Adrenal gland (tissue), 12 donors: ENCODE results near the gene RPS19. TPM values are rescaled to one million over a fixed set of nuclear protein-coding genes. Genes with fewer than 3 reads are reported as not detected.
A peak's percentile ranks its signal among the peaks of the same experiment; 100 is the strongest.

Experiments
- DNase-seq, 7 donors: peaks; one replicate each; pipeline ENCODE4 v3.0.0-alpha.2; 2019 to 2020
- H3K27ac ChIP-seq, 5 donors: fragments of 200-600 bp; sonication (generic) in 4 of 5; 1 replicate in 3 of 5; 2 replicates in 2 of 5; pipeline versions ENCODE4 v1.5.1 to v1.8.0; 2016 to 2020; ENCODE audit warnings: mild to moderate bottlenecking in 1 of 5
- H3K27me3 ChIP-seq: fragments of 200-600 bp; 2 replicates; pipeline ENCODE4 v1.8.0; 2021
- H3K36me3 ChIP-seq, 2 donors: fragments of 200-600 bp; replicated peaks in 1 of 2; 1 replicate in 1 of 2; 2 replicates in 1 of 2; pipeline versions ENCODE4 v1.5.1 to v1.8.0; 2018 to 2022
- H3K4me1 ChIP-seq, 2 donors: fragments of 200-600 bp; replicated peaks in 1 of 2; 1 replicate in 1 of 2; 2 replicates in 1 of 2; pipeline versions ENCODE4 v1.5.1 to v1.8.0; 2018 to 2021
- H3K4me3 ChIP-seq, 4 donors: fragments of 200-600 bp; sonication (generic) in 3 of 4; one replicate each; pipeline ENCODE4 v1.5.1; 2016 to 2018
- H3K9me3 ChIP-seq, 3 donors: fragments of 200-600 bp; sonication (generic) in 1 of 3; replicated peaks in 1 of 3; 1 replicate in 2 of 3; 2 replicates in 1 of 3; pipeline versions ENCODE4 v1.5.1 to v1.8.0; 2016 to 2021
- POLR2A ChIP-seq, 2 donors: fragments of 450-650 bp; IDR thresholded peaks; one replicate each; pipeline ENCODE4 v1.6.1; 2017; ENCODE audit warnings: antibody characterized with exemption in 2 of 2, mild to moderate bottlenecking in 2 of 2, moderate library complexity in 1 of 2
- WGBS, 4 donors: extraction: QIAGEN DNeasy Blood & Tissue Kit in 2 of 4; methylation state at CpG; one replicate each; pipeline versions ENCODE4 v1.1.5 to v1.1.7; 2013 to 2017; 5-methylcytosine and 5-hydroxymethylcytosine counted together
- intact Hi-C, 2 donors: fragments of 100-400 bp; cut with DNase I; formaldehyde crosslinking; loops; one replicate each; pipeline versions ENCODE4 v1.14.1 to v1.15.0; 2022 to 2023
- polyA plus RNA-seq, 3 donors: library from polyadenylated mRNA; stranded (reverse); fragments of 200-250 nt in 2 of 3; fragments of 350-450 nt in 1 of 3; fragmentation: Illumina TruSeq in 1 of 3; extraction: RNeasy Lipid Tissue Mini Kit (QIAGEN cat#74804) in 1 of 3; gene quantifications; one replicate each; pipeline ENCODE4 v1.2.3, GENCODE V29; 2013 to 2014
- total RNA-seq, 9 donors: library from RNA; depleted of rRNA in 4 of 9; stranded (reverse); fragments of >200 nt in 4 of 9; fragments of 120-200 nt in 1 of 9; fragmentation: NEBNext Ultra II Directional in 1 of 9; extraction: Animal tissue kit (Norgen Biotek cat#: 25700) in 1 of 9; gene quantifications; one replicate each; pipeline versions ENCODE4 v1.1.0 to v1.2.4, GENCODE V29; 2013 to 2023
- TF ChIP-seq, protein P1 (sequence below), 6 experiments: fragments of 450-650 bp in 4 of 6; fragments of 200-600 bp in 2 of 6; sonication (generic) in 1 of 6; IDR thresholded peaks; 1 replicate in 5 of 6; 2 replicates in 1 of 6; pipeline versions ENCODE4 v1.5.1 to v1.8.0; 2016 to 2021; ENCODE audit warnings: antibody characterized with exemption in 6 of 6, mild to moderate bottlenecking in 2 of 6, moderate library complexity in 1 of 6
- donor health status: healthy with polysubstance abuse.
- donor health status: Bipolar disorder and iron deficiency.
- donor health status: DM: yes; HTN: yes; CAD: no.
- donor health status: DM: no; HTN: no; CAD: no.
- donor health status: DM: no; HTN: no; CAD: no.
- donor health status: DM: yes; HTN: yes; CAD: no.

RPS19 gene
- total and polyA plus RNA-seq, 12 donors = 418 to 3,405 (median 1,389) TPM

DNA sequence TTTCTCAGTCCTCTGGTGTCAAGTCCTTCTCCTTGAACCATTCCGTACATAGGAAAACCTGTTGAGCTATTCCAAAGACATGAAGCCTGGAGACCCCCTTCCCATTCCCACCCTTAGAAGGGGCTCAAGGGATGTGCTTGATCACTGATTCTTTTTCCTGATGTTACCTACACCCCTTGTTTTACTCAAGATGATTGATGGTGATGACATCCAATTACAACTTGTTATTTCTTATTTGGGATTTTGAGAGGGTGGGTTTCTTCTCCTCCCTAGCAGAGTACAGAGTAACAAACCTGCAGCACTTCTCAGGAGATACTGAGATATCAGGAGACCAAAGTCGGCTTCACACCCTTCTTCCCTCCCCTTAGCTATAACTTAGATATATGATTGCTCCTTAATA lies 6.7 kb upstream of the RPS19 start:
- Histone ChIP-seq H3K27me3 (no peaks in the 10 kb centered on the region), H3K27ac (no peak overlapping the region), H3K4me1 (no peaks in the 10 kb centered on the region), H3K36me3 (no peaks in the 10 kb centered on the region), H3K4me3 (no peak overlapping the region), H3K9me3 (no peaks in the 10 kb centered on the region)
- TF ChIP-seq, protein P1, sequence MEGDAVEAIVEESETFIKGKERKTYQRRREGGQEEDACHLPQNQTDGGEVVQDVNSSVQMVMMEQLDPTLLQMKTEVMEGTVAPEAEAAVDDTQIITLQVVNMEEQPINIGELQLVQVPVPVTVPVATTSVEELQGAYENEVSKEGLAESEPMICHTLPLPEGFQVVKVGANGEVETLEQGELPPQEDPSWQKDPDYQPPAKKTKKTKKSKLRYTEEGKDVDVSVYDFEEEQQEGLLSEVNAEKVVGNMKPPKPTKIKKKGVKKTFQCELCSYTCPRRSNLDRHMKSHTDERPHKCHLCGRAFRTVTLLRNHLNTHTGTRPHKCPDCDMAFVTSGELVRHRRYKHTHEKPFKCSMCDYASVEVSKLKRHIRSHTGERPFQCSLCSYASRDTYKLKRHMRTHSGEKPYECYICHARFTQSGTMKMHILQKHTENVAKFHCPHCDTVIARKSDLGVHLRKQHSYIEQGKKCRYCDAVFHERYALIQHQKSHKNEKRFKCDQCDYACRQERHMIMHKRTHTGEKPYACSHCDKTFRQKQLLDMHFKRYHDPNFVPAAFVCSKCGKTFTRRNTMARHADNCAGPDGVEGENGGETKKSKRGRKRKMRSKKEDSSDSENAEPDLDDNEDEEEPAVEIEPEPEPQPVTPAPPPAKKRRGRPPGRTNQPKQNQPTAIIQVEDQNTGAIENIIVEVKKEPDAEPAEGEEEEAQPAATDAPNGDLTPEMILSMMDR (IDR thresholded peaks at IDR 0.05) = no peak
- no peak for TF ChIP-seq POLR2A (IDR thresholded peaks at IDR 0.05)
- intact Hi-C loops = no loop called here
- DNase-seq = no peak
- 38 to 86% (median 59%) methylated on average over 2 of the region's 2 CpGs for WGBS, 4 donors

DNA sequence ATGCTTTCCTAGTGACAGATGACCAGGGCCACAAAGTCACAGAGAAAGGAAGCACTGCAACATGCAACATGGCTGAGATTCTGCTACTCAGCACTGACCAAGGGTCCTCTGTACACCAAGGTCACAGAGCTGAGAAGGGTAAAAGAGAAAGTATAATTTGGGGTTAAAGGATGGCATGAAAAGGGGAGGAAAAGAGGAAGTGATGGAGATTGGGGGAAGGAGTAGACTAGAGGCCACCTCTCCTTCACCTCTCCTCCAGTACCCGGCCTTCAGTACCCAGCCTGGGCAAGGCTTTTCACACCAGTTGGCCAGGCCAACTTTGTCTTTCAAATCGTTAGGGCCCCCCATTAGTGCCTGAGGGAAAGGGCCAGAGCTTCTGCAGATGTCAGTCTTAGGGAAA lies 6.3 kb upstream of the RPS19 start:
- H3K36me3 ChIP-seq = no peaks in the 10 kb centered on the region
- H3K4me3 ChIP-seq = no peak overlapping the region
- intact Hi-C loops = no loop called here
- H3K4me1 ChIP-seq = no peaks in the 10 kb centered on the region
- H3K27me3 ChIP-seq = no peaks in the 10 kb centered on the region
- no peak for DNase-seq
- 27 to 50% (median 45%) methylated on average over 2 of the region's 2 CpGs for WGBS, 4 donors
- no peak overlapping the region for H3K27ac ChIP-seq
- H3K9me3 ChIP-seq = no peaks in the 10 kb centered on the region
- no peak for TF ChIP-seq POLR2A (IDR thresholded peaks at IDR 0.05)
- TF ChIP-seq, protein P1 (IDR thresholded peaks at IDR 0.05) = no peak

DNA sequence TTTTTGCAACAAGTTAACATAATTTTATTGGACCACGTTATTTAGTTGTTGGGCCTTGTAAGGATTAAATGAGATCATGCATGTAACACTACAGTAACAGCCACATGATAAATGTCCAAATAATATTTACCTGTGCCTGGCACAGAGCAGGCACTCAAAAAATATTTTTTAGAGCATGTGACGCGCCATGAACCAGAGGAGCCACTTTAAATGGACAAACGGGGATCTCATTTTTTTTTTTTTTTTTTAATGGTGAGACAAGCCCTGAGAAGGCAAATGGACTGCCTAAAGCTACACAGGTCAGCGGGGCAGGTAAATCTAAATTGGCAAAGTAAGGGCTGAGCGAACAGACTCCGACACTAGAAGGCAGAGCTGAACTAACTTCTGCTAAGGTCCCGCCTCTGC lies 840 bp upstream of the RPS19 start:
- H3K36me3 ChIP-seq = peaks cover 0 to 32% of the 10 kb centered on the region in 2 donors
- TF ChIP-seq, protein P1 (IDR thresholded peaks at IDR 0.05) = no peak
- no peak for TF ChIP-seq POLR2A (IDR thresholded peaks at IDR 0.05)
- H3K4me3 ChIP-seq = peak overlapping the region in 1 of 4 donors; percentile 92
- no peaks in the 10 kb centered on the region for H3K27me3 ChIP-seq
- H3K4me1 ChIP-seq = peaks cover 9 to 34% of the 10 kb centered on the region in 2 donors
- WGBS, 4 donors = 1 to 4% (median 3%) methylated on average over 8 of the region's 8 CpGs
- peak overlapping the region in 3 of 5 donors; percentile 84 to 98 (median 96) for H3K27ac ChIP-seq
- intact Hi-C loops = no loop called here
- DNase-seq = no peak
- H3K9me3 ChIP-seq = no peaks in the 10 kb centered on the region

DNA sequence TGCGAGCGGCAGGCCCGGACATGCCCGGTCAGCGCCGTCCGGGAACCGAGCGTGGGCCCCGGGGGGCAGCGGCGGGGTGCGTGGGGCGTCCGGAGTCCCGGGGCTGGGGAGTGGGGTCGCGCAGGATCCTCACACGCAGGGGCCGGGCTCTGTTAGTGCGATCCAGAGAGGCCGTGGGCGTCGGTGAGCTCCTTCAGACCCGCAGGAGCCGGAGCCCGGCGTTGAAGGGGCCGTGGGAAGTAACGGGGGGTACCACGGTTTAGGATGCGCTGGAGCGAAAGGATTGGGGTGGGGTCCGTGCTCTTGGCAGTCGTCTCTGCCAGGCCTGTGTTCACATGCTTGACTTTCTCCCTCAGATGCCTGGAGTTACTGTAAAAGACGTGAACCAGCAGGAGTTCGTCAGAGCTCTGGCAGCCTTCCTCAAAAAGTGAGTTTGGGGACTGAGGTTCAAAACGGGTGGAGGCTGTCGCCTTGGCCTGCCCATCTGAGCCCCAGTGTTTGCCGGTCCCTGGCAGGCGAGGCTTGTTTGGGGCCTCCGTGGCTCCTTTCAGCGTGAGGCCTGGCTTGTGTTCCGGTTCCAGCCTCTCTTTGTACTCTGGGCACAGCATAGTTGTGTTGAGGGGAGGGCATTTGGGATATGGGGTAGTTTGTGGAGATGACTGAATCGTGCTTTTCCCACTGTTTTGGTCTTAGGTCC lies 512 bp downstream of the RPS19 start:
- Histone ChIP-seq H3K9me3 (no peaks in the 10 kb centered on the region), H3K27ac (peak overlapping the region; percentile 84 to 98 (median 96)), H3K36me3 (peaks cover 0 to 46% of the 10 kb centered on the region in 2 donors), H3K4me3 (peak overlapping the region; percentile 68 to 94 (median 92)), H3K27me3 (no peaks in the 10 kb centered on the region), H3K4me1 (peaks cover 9 to 36% of the 10 kb centered on the region in 2 donors)
- intact Hi-C loops = no loop called here
- TF ChIP-seq, protein P1 (IDR thresholded peaks at IDR 0.05) = no peak
- peak in 1 of 2 donors; percentile 7 for TF ChIP-seq POLR2A (IDR thresholded peaks at IDR 0.05)
- peak in 5 of 7 donors; percentile 42 to 65 (median 50) for DNase-seq
- 0 to 3% (median 1%) methylated on average over 5 to 45 of the region's 45 CpGs for WGBS, 4 donors
